ENCODE results near the gene HSBP1. TPM values are rescaled to one million over a fixed set of nuclear protein-coding genes. Genes with fewer than 3 reads are reported as not detected.

Gene HSBP1
- total RNA-seq, 2 donors from 2014 or later: 112 to 134 TPM

DNA sequence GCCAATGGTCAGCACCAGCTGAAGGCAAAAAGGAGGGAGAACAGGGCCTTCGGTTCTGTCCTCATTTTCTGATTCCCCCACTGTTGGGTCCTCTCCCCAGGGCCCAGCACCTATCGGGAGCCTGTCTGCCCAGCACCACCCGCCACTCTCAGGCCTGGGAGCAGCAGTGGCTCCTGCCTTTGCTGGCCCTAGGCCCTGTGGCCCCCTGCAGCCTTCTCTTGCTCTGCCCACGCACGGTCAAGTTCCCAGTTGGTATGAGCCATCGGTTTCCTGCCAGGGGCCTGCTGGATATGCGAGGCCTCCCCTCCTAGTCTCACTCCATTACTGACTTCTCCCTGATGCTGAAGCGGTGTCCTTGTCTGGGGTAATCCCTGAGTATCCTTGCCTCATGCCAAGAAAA, 37.5 kb downstream of the HSBP1 start:
- intact Hi-C loops (cut with DNase I): no loop called here
- Histone ChIP-seq H3K9me3 (no peaks in the 10 kb centered on the region), H3K27me3 (no peaks in the 10 kb centered on the region), H3K27ac (no peak overlapping the region), H3K4me3 (no peak overlapping the region), H3K36me3 (no peaks in the 10 kb centered on the region), H3K9ac (ENCODE audit: low read depth in 2 of 2, low read length in 2 of 2) (no peak overlapping the region), H3K4me1 (no peaks in the 10 kb centered on the region)
- TF ChIP-seq, protein P1, sequence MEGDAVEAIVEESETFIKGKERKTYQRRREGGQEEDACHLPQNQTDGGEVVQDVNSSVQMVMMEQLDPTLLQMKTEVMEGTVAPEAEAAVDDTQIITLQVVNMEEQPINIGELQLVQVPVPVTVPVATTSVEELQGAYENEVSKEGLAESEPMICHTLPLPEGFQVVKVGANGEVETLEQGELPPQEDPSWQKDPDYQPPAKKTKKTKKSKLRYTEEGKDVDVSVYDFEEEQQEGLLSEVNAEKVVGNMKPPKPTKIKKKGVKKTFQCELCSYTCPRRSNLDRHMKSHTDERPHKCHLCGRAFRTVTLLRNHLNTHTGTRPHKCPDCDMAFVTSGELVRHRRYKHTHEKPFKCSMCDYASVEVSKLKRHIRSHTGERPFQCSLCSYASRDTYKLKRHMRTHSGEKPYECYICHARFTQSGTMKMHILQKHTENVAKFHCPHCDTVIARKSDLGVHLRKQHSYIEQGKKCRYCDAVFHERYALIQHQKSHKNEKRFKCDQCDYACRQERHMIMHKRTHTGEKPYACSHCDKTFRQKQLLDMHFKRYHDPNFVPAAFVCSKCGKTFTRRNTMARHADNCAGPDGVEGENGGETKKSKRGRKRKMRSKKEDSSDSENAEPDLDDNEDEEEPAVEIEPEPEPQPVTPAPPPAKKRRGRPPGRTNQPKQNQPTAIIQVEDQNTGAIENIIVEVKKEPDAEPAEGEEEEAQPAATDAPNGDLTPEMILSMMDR (IDR thresholded peaks at IDR 0.05): no peak
- DNase-seq: no peak

DNA sequence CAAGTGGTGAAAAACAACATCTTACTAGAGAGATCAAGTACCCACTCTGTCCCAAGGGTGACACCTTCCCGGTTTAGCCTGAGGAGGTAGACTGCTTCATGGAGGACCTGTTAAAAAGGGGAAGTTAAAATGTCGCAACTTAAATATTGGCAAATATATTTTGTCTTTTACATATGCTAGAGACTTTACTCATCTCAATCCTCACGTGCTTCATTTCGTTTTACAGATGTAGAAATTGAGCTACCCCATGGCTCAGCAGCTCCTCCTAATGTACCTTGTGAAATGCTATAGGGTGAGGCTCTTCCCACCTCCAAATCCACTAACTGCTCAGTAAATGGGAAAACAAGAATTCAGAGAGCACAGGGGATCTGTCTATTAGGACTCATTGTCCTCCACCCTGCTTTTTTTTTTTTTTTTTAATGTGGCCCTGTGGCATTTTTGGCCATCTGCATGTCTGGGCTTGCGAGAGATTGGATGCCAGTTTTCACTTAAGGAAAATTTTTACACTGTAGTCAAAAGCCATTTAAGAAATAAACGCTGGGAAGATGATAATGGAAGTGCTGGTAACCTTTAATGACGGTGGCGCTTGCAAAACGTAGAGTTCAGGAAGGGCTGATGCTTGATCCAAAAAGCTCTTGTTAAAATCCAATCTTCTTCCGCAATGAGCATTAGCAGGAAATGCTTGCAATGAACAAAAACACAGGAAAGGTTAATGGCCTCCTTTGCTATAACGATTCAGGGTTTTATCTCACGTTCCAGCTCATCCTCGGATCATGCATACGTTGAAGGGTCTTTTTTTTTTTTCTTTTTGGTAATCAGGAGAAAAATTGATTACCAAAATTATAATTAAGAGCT, 39.8 kb downstream of the HSBP1 start:
- no peak for DNase-seq
- TF ChIP-seq, protein P1 (IDR thresholded peaks at IDR 0.05): no peak
- Histone ChIP-seq H3K27ac (no peak overlapping the region), H3K27me3 (no peaks in the 10 kb centered on the region), H3K36me3 (no peaks in the 10 kb centered on the region), H3K4me3 (no peak overlapping the region), H3K9me3 (no peaks in the 10 kb centered on the region), H3K4me1 (no peaks in the 10 kb centered on the region), H3K9ac (ENCODE audit: low read depth in 2 of 2, low read length in 2 of 2) (no peak overlapping the region)
- intact Hi-C loops (cut with DNase I): no loop called here

DNA sequence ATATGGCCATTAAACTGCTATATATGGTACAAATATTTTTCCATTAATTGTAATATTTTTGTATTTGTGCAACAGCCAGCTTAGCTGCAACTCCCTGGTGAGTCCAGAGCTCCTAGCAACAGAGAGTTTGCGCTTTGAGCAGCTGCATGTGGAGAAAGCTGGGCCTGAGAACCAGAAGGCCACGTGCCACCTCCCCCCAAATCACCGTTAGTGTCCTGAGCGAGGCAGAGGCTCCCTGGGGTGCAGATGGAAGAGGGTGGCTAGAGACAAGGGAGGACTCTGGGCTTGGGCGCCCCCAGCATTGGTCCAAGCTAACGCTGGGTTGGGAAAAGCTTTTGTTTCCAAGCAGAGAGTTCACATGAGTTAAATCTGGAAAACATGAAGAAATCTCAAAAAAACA, 41.6 kb downstream of the HSBP1 start:
- no peaks in the 10 kb centered on the region for H3K36me3 ChIP-seq
- TF ChIP-seq, protein P1 (IDR thresholded peaks at IDR 0.05): no peak
- DNase-seq: no peak
- no peak overlapping the region for H3K4me3 ChIP-seq
- H3K4me1 ChIP-seq: no peaks in the 10 kb centered on the region
- H3K27me3 ChIP-seq: no peaks in the 10 kb centered on the region
- no peak overlapping the region for H3K9ac ChIP-seq (ENCODE audit: low read depth in 2 of 2, low read length in 2 of 2)
- intact Hi-C loops (cut with DNase I): no loop called here
- no peaks in the 10 kb centered on the region for H3K9me3 ChIP-seq
- H3K27ac ChIP-seq: no peak overlapping the region

DNA sequence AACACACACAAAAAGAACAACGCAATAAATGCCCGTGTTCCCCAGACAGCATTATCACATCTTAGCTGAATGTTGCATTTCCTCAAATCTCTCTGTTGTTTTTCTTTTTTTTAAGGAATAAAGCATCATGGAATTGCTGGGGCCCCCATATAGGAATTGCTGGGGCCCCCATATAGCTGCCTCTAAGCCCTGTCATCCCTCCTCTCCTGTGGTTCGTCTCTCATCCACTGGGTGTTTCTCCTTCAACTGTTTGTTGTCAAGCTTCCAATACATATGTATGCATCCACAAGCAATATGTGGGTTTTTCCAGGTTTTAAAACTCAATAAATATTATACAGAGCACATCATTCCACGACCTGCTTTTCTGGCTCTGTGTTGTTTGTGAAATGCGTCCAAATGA, 43.2 kb downstream of the HSBP1 start:
- no peaks in the 10 kb centered on the region for H3K27me3 ChIP-seq
- no peaks in the 10 kb centered on the region for H3K36me3 ChIP-seq
- TF ChIP-seq, protein P1 (IDR thresholded peaks at IDR 0.05): no peak
- no peak overlapping the region for H3K4me3 ChIP-seq
- no peaks in the 10 kb centered on the region for H3K9me3 ChIP-seq
- H3K9ac ChIP-seq (ENCODE audit: low read depth in 2 of 2, low read length in 2 of 2): no peak overlapping the region
- no peaks in the 10 kb centered on the region for H3K4me1 ChIP-seq
- intact Hi-C loops (cut with DNase I): no loop called here
- DNase-seq: no peak
- H3K27ac ChIP-seq: no peak overlapping the region

DNA sequence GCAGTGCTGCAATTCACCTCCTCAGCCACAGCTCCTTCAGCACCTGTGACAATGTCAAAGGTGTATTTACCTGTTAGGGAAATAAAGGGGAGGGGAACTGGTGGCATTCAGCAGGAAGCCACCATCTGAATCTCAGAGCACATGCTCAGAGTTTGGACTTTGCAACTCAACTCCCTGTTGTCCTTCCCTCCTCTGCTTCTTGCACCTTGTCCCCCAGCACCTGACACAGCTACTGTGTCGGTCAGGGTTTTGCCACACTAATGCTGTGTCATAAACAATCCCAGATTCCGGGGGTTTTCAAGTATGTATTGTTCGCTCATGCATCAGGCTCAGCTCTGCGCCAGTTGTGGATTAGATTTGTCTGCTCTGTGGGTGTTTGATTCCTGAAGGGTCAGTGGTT, 43.7 kb downstream of the HSBP1 start:
- DNase-seq: no peak
- H3K27ac ChIP-seq: no peak overlapping the region
- intact Hi-C loops (cut with DNase I): no loop called here
- no peaks in the 10 kb centered on the region for H3K36me3 ChIP-seq
- no peak overlapping the region for H3K4me3 ChIP-seq
- H3K27me3 ChIP-seq: no peaks in the 10 kb centered on the region
- no peak overlapping the region for H3K9ac ChIP-seq (ENCODE audit: low read depth in 2 of 2, low read length in 2 of 2)
- H3K4me1 ChIP-seq: no peaks in the 10 kb centered on the region
- H3K9me3 ChIP-seq: no peaks in the 10 kb centered on the region
- TF ChIP-seq, protein P1 (IDR thresholded peaks at IDR 0.05): no peak
